KG1 (cell line): ENCODE measurements around the gene RCN2.

Experiments used
- DNase-seq: peaks from one replicate; lab custom pipeline; 2025; lab: John Stamatoyannopoulos, UW

The RCN2 gene

DNA sequence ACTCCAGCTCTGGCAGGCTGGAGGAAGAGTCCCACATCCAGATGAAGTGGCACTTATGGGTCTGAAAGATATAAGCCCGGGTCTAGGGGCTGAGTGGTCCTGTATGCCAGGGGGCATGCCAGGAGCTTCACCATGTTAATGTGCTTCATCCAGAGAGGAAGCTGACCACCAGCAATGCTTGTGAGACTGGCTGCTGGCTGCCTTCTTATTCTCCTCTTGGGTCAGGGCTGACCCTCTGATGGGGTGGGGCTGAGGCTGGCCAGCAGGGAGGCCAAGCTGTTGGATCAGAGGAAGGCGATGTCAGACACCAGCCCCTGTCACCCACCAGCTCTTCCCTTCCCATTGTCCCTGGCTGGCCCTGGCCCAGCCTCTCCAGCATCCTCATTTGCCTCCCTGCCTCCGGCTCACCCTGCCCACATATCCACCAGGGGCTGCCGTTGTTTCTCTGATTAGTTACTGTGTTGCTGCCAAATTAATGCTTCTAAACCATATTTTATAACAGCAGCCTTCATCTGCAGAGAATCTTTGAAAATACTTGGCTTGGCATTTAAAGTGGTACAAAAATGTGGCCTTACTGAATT lies 43.0 kb downstream of the RCN2 start:
- no peak for DNase-seq

GRCh38 chr15:76976141-76976540 lies 44.6 kb downstream of the RCN2 start:
- no peak for DNase-seq

GRCh38 chr15:76976572-76977270 lies 45.2 kb downstream of the RCN2 start:
- DNase-seq = no peak

DNA sequence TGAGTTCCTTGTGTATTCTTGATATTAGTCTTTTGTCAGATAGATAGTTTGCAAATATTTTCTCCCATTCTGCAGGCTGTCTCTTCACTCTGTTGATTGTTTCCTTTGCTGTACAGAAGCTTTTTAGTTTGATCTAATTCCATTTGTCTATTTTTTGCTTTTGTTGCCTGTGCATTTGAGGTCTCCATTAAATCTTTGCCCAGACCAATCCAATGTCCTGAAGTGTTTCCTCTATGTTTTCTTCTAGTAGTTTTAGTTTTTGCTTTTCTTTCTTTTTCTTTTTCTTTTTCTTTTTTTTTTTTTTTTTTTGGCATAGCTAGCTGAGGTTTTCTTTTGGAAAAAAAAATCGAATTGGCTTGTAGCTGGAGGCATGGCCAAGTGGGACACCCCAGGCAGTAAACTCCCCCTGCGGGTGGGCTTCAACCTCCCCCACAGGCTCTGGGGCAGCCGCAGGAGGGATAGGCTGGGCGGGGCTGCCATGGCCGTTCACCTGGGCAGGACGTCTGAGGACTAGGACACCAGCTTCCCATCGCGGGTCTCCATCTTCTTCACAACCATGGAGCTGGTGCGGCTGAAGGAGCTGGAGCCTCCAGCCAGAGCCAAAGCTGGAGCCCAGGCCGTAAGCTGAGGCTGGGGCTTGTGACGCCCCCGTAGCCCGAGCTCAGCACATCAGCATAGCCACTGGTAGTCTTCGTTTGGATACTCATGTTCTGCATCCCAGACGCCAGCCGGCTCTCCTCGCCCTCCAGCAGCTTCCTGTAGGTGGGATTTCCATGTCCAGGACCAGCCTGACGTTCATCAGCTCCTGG lies 47.2 kb downstream of the RCN2 start:
- DNase-seq = no peak

GRCh38 chr15:76979331-76979925 lies 47.9 kb downstream of the RCN2 start:
- DNase-seq = no peak

DNA sequence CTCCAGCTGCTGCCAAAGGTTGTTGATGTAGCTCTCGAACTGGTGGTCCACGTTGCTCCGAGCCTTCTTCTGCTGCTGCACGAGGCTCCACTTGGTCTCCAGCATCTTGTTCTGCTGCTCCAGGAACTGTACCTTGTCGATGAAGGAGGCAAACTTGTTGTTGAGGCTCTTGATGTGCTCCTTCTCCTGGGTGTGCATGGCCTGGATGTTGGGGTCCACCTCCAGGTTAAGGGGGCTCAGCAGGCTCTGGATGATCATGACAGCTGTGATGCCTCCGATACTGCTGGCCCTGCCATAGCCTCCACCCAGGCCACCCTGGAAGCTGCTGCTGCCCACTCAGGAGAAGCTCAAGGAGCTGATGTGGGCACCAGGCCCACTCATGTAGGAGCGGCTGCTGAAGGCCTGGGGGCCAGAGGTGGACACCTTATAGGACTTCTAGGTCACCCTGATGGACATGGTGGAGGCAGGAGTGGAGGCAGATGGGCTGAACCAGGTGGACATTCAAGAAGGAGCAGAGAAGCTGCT lies 48.5 kb downstream of the RCN2 start:
- no peak for DNase-seq

- DNase-seq = no peak
These were observed 50.8 kb downstream of the RCN2 start for GRCh38 chr15:76982356-76982755.

- DNase-seq = no peak
These were observed 51.2 kb downstream of the RCN2 start for GRCh38 chr15:76982756-76983155.

- no peak for DNase-seq
These were observed 52.2 kb downstream of the RCN2 start for GRCh38 chr15:76983590-76984375.

DNA sequence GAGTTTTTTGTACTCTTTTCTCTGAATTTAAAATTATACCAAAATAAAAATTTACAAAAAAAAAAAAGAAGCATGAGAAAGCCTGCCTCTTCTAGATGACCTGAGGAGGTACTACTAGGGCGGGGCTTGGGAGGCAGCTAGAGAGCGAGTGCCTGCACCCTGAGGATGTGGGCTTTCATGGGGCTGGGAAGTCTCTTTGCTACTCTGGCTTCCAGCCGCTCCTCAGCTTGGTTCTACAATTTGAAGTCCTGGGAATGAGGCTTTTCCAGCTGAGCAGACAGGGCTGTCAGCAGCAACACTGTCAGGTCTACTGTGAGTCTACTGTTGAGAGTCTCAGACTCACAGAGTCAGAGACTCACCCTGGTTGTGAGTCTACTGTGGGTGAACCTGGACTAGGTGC lies 55.2 kb downstream of the RCN2 start:
- DNase-seq = no peak

DNA sequence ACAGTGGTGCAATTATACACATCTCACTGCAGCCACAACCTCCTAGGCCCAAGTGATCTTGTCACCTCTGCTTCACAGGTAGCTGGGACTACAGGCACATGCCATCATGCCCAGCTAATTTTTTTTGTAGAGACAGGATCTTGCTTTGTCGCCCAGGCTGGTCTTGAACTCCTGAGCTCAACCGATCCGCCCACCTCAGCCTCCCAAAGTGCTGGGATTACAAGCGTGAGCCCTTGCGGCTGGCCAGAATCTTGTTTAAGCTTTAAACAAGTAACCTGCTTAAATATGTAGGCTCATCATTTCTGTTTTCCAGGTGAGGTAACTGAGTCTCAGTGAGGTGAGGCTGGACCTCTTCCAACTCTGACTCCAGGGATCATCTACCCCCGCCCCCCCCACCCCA lies 55.7 kb downstream of the RCN2 start:
- no peak for DNase-seq

- no peak for DNase-seq
These were observed 56.6 kb downstream of the RCN2 start for GRCh38 chr15:76987896-76988860.

- DNase-seq = no peak
These were observed 57.6 kb downstream of the RCN2 start for GRCh38 chr15:76988867-76989780.

DNA sequence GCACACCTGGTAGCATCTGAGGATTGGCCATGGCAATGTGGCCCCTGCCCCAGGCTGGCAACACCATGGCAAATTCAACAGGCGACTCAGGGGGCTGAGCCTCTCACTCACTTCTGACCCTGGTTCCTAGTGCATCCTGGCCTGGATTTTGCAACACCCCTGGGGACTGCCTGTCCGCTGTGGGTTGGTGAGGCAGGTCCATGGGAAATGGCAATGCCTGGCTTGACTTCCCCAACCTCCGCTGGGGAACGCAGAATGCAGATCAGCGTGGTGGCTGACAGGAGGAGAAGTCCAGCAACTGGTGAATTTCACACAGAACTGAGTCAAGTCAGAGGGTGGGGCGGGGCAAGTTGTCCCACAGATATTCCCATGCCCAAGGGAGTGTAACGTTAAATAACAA lies 59.5 kb downstream of the RCN2 start:
- no peak for DNase-seq

GRCh38 chr15:76991741-76992645 lies 60.4 kb downstream of the RCN2 start:
- DNase-seq = no peak

DNA sequence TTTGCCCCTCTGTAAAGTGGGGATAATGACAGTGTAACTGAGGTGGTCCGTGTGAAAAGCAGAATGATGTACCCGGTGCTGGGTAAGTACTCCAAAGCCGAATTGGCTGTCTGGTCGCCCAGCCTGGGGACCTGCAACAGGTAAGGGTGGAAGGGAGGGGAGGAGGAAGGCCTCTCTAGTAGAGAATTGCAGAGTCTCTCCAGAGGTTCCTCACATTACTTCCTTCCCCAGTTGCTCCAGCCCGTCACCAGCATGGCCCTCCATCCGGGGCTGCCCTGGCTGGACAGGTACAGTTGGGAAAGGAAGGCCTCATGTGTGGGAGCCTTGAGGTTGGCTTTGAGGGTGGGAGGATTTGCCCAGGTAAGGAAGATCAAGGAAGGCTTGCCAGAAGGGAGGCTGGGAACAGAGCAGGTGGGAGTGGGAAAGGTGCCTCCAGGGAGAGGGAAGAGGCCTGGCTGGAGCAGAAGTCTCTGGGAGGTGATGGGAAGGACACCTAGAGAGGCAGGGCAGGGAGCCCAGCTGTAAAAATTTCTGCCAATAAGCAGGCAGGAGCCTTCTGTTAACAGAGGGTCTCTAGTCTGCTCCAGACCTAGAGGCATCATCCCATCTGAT lies 61.7 kb downstream of the RCN2 start:
- no peak for DNase-seq

DNA sequence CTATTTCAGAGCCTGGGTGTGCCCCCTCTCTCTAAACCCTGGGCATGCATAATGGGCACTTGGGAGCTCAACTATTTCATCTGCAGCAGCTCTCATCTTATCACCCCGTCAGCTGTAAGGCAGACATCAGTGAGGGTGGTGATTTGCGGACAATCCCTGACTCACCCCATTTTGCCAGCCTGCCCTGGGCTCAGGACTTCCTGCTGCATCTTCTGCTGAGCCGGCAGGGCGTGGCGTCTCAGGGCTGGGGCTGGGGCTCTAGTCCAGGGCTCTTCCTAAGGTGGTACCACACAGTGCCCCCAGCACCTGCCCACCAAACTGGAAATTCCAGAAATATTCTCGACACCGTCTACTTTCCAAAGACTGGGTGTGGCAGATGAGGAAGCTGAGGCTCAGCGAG lies 62.5 kb downstream of the RCN2 start:
- DNase-seq = no peak

DNA sequence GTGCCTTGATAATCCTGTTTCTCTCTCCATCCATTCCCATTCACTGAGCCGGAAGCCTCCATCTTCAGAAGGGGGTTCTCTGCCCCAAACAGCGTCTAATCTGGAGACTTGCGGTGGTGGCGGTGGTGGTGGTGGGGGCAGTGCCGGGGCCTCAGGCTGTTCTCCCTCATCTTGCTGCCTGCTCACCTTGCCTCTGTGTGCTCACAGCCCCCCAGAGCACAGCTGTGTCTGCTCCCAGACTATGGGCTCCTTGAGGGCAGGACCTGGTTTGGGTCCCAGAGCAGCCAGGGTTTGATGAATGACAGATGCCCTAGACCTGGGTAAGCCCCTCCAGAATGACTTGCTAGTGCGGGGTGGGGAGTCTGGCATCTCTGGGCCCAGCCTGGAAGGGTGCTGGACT lies 62.9 kb downstream of the RCN2 start:
- DNase-seq = no peak
